Muscle layer of duodenum (tissue), 2 donors: ENCODE results near the gene NAPB.

Source experiments
- H3K27ac ChIP-seq: one replicate; pipeline ENCODE4 v1.7.0; 2013; ENCODE audit warnings: mild to moderate bottlenecking, low read length
- H3K27me3 ChIP-seq: one replicate; pipeline ENCODE4 v1.7.0; 2013; ENCODE audit warnings: low read depth, mild to moderate bottlenecking, control low read depth, low read length
- H3K36me3 ChIP-seq, 2 donors: one replicate each; pipeline ENCODE4 v1.7.0; 2013; ENCODE audit warnings: low read length in 2 of 2, control low read depth in 1 of 2, mild to moderate bottlenecking in 1 of 2; ENCODE audit not compliant: insufficient read depth in 2 of 2, control insufficient read depth in 1 of 2
- H3K4me1 ChIP-seq, 2 donors: one replicate each; pipeline ENCODE4 v1.7.0; 2013; ENCODE audit warnings: low read length in 2 of 2, mild to moderate bottlenecking in 2 of 2, control low read depth in 1 of 2, moderate library complexity in 1 of 2; ENCODE audit not compliant: insufficient read depth in 2 of 2, control insufficient read depth in 1 of 2
- H3K4me3 ChIP-seq, 2 donors: one replicate each; pipeline ENCODE4 v1.7.0; 2013; ENCODE audit warnings: low read length in 2 of 2, low read depth in 1 of 2, mild to moderate bottlenecking in 1 of 2
- H3K9me3 ChIP-seq, 2 donors: one replicate each; pipeline ENCODE4 v1.7.0; 2013; ENCODE audit warnings: low read length in 2 of 2, control low read depth in 1 of 2, mild to moderate bottlenecking in 1 of 2; ENCODE audit not compliant: control insufficient read depth in 1 of 2
- donor health status: healthy.

NAPB gene

GRCh38 chr20:23451956-23452487 is 30.7 kb upstream of the NAPB start:
- Histone ChIP-seq H3K36me3 (no peaks in the 10 kb centered on the region), H3K27ac (no peak overlapping the region), H3K4me3 (no peak overlapping the region), H3K27me3 (no peaks in the 10 kb centered on the region), H3K9me3 (no peaks in the 10 kb centered on the region), H3K4me1 (no peaks in the 10 kb centered on the region)

- Histone ChIP-seq H3K4me3 (no peak overlapping the region), H3K27ac (no peak overlapping the region), H3K9me3 (no peaks in the 10 kb centered on the region), H3K36me3 (no peaks in the 10 kb centered on the region), H3K27me3 (no peaks in the 10 kb centered on the region), H3K4me1 (no peaks in the 10 kb centered on the region)
Observed at GRCh38 chr20:23450877-23451276, 29.6 kb upstream of the NAPB start.

GRCh38 chr20:23449421-23449820 is 28.1 kb upstream of the NAPB start:
- Histone ChIP-seq H3K9me3 (no peaks in the 10 kb centered on the region), H3K4me1 (no peaks in the 10 kb centered on the region), H3K27me3 (no peaks in the 10 kb centered on the region), H3K36me3 (no peaks in the 10 kb centered on the region), H3K27ac (no peak overlapping the region), H3K4me3 (no peak overlapping the region)

GRCh38 chr20:23448167-23448566 is 26.9 kb upstream of the NAPB start:
- Histone ChIP-seq H3K9me3 (no peaks in the 10 kb centered on the region), H3K4me3 (no peak overlapping the region), H3K4me1 (no peaks in the 10 kb centered on the region), H3K36me3 (no peaks in the 10 kb centered on the region), H3K27me3 (no peaks in the 10 kb centered on the region), H3K27ac (no peak overlapping the region)

GRCh38 chr20:23446505-23446904 is 25.2 kb upstream of the NAPB start:
- H3K27ac ChIP-seq: no peak overlapping the region
- no peaks in the 10 kb centered on the region for H3K4me1 ChIP-seq
- no peak overlapping the region for H3K4me3 ChIP-seq
- no peaks in the 10 kb centered on the region for H3K36me3 ChIP-seq
- no peaks in the 10 kb centered on the region for H3K9me3 ChIP-seq
- H3K27me3 ChIP-seq: no peaks in the 10 kb centered on the region

GRCh38 chr20:23445596-23446217 is 24.4 kb upstream of the NAPB start:
- H3K9me3 ChIP-seq: no peaks in the 10 kb centered on the region
- no peaks in the 10 kb centered on the region for H3K36me3 ChIP-seq
- no peaks in the 10 kb centered on the region for H3K27me3 ChIP-seq
- H3K4me3 ChIP-seq: no peak overlapping the region
- no peak overlapping the region for H3K27ac ChIP-seq
- no peaks in the 10 kb centered on the region for H3K4me1 ChIP-seq

GRCh38 chr20:23444859-23445258 is 23.6 kb upstream of the NAPB start:
- no peaks in the 10 kb centered on the region for H3K9me3 ChIP-seq
- H3K27ac ChIP-seq: no peak overlapping the region
- no peak overlapping the region for H3K4me3 ChIP-seq
- H3K36me3 ChIP-seq: no peaks in the 10 kb centered on the region
- H3K27me3 ChIP-seq: no peaks in the 10 kb centered on the region
- no peaks in the 10 kb centered on the region for H3K4me1 ChIP-seq

- no peak overlapping the region for H3K4me3 ChIP-seq
Observed at GRCh38 chr20:23442436-23442835, 21.1 kb upstream of the NAPB start.

GRCh38 chr20:23441850-23442313 is 20.6 kb upstream of the NAPB start:
- no peaks in the 10 kb centered on the region for H3K36me3 ChIP-seq
- no peaks in the 10 kb centered on the region for H3K4me1 ChIP-seq
- H3K4me3 ChIP-seq: no peak overlapping the region
- no peaks in the 10 kb centered on the region for H3K27me3 ChIP-seq
- H3K9me3 ChIP-seq: no peaks in the 10 kb centered on the region
- H3K27ac ChIP-seq: no peak overlapping the region

More at GRCh38 chr20:23442436-23442835, 21.1 kb upstream of the NAPB start:
- no peaks in the 10 kb centered on the region for H3K27me3 ChIP-seq
- H3K4me1 ChIP-seq: no peaks in the 10 kb centered on the region
- H3K27ac ChIP-seq: no peak overlapping the region
- H3K36me3 ChIP-seq: no peaks in the 10 kb centered on the region
- H3K9me3 ChIP-seq: no peaks in the 10 kb centered on the region

- H3K4me3 ChIP-seq: no peak overlapping the region
- H3K4me1 ChIP-seq: no peaks in the 10 kb centered on the region
- H3K27me3 ChIP-seq: no peaks in the 10 kb centered on the region
- no peaks in the 10 kb centered on the region for H3K9me3 ChIP-seq
- no peaks in the 10 kb centered on the region for H3K36me3 ChIP-seq
- no peak overlapping the region for H3K27ac ChIP-seq
Observed at GRCh38 chr20:23440004-23440403, 18.7 kb upstream of the NAPB start.

- Histone ChIP-seq H3K36me3 (no peaks in the 10 kb centered on the region), H3K9me3 (no peaks in the 10 kb centered on the region), H3K27ac (no peak overlapping the region), H3K4me1 (no peaks in the 10 kb centered on the region), H3K27me3 (no peaks in the 10 kb centered on the region), H3K4me3 (no peak overlapping the region)
Observed at GRCh38 chr20:23438661-23439060, 17.4 kb upstream of the NAPB start.
